GM10266 (cell line): ENCODE measurements around the gene NDFIP1.

Experiments used
- DNase-seq: peaks from one replicate; pipeline ENCODE4 v3.0.0; 2012; ENCODE audit errors: extremely low spot score
- TF ChIP-seq, protein P1 (sequence below): IDR thresholded peaks from 2 replicates; pipeline ENCODE4 v1.5.1; 2012; ENCODE audit warnings: mild to moderate bottlenecking, low read depth; ENCODE audit not compliant: control insufficient read depth, insufficient read depth; ENCODE audit errors: missing control alignments

The NDFIP1 gene

DNA sequence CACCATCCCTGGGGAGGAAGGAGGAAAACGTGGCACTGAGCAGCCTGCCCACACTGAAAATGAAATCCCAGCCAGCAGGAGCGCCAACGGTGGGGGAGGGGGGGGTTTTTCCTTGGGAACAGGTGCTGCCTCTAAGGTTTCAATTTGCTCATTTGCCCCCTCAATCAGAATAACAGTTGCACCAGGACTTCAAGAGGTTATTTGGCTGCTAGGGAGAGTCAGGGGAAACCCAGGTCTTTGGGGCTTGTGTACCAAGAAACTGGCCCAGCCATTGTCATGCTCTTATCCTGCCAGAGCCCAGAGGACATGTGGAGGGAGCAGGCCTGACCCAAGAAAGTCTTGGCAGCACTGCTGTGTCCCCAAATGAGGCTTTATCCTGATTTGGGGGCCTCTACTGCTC is 66.5 kb downstream of the NDFIP1 start:
- no peak for DNase-seq
- TF ChIP-seq, protein P1, sequence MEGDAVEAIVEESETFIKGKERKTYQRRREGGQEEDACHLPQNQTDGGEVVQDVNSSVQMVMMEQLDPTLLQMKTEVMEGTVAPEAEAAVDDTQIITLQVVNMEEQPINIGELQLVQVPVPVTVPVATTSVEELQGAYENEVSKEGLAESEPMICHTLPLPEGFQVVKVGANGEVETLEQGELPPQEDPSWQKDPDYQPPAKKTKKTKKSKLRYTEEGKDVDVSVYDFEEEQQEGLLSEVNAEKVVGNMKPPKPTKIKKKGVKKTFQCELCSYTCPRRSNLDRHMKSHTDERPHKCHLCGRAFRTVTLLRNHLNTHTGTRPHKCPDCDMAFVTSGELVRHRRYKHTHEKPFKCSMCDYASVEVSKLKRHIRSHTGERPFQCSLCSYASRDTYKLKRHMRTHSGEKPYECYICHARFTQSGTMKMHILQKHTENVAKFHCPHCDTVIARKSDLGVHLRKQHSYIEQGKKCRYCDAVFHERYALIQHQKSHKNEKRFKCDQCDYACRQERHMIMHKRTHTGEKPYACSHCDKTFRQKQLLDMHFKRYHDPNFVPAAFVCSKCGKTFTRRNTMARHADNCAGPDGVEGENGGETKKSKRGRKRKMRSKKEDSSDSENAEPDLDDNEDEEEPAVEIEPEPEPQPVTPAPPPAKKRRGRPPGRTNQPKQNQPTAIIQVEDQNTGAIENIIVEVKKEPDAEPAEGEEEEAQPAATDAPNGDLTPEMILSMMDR = no peak

DNA sequence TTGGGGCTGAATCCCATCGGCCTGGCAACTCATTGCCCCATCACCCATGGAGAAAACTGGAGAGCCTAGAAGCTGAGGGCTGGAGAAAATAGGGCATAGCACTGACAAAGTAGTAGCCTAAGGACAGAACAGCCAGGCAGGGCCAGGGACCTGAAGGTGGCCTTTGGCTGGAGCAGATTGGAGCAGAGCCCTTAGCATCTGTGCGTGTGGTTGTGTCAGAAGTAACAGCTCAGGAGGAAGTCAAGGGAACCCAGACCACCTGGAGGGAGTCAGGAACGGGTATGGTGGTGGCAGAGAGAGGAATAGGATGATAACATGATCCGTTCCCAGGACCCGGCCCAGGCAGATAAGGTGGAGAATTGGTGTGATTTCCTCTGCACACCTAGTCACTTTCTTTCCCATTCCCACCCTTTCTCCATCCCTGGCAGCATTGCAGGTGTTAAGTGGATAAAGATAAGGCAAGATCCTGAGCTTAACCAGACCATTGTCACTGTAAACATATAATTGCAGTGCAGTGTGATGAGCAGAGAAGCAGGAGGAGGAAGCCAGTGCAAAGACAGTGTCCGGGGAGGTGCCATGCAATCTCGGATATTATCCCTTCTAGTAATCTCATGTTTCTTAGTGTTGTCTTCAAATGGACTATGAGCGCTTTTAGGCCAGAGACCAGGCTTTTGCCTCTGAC is 67.0 kb downstream of the NDFIP1 start:
- TF ChIP-seq, protein P1 = no peak

DNA sequence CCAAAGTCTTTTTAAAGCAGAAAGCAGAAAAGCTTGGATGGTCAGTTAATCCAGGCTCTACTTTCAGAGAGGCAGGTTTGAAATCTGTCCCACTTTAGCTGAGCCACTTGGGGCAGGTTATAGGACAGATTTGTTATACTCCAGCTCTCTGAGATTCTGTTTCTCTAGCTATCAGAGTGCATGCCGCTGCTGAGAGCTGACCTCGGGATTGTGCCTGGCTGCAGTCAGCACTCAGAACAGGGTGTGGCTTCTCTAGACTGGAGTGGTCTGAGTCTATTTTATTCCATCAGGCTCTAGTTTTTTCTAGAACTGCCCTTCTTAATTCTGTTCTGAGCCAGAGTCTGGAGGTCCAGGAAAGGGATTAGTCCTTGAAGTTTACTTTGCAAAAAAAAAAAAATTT is 67.7 kb downstream of the NDFIP1 start:
- no peak for DNase-seq
- TF ChIP-seq, protein P1 = no peak

More for the DNA sequence above, 67.0 kb downstream of the NDFIP1 start:
- no peak for DNase-seq

DNA sequence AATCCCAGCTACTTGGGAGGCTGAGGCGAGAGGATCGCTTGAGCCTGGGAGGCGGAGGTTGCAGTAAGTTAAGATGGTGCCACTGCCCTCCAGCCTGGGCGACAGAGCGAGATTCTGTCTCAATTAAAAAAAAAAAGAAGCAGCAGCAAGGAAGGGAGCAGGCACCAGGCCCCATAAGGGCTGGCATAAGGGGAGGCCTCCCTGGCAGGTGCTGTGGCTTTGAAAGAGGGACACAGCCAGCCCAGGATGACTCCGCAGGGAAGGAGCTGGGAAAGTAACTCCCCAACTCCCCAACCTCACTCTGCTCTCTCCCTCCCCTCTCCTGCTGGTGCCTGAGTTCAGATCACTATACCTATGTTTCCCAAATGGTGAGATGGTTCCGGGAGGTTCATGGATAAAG is 70.1 kb downstream of the NDFIP1 start:
- DNase-seq = no peak
- TF ChIP-seq, protein P1 = no peak

DNA sequence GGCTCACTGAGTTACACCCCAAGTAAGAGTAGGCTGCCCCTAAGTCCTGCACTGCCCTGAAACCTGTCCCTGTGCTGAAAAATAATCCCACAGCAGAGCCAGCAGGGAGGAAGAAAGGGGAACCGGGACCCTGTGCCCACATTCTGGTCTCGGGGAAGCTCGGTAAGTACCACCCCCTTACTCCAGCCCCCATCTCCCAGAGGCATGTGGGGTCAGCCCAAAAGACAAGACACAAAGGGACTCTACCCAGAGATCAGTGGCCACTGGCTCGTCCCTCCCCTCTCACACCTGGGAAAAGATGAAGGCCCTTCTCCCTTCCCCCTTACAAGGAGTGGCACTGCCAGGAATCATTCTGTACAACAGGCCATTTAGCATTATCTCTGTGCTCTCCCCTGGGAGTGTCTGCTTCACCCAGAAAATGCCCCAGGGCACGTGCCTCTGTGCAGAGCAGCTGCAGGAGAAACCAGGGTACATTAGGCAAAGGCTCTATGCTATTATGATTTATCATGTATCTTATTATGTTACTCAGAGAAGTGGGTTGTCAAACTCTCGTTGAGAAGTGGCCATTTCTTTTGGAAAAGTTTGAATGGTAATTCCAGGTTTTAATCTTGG is 71.3 kb downstream of the NDFIP1 start:
- TF ChIP-seq, protein P1 = no peak
- DNase-seq = no peak

DNA sequence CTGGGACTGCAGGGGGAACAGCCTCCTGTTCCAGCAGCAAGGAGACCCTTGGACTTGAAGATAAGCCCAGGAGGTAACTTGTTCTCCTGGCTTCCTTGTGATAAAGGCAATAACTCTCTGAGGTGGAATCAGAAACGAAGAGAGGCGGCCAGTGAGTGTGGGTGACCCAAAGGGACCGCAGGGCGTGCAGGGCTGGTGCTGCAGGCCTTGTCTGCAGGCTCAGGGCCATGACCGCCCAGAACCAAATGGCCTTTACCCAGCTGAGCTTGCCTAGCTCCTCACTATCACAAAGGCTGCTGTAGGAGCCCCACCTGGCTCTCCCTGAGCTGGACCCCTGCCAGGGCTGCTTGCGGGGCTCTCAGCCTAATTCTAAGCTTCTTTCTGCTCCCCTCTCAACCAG is 72.5 kb downstream of the NDFIP1 start:
- TF ChIP-seq, protein P1 = no peak
- no peak for DNase-seq

DNA sequence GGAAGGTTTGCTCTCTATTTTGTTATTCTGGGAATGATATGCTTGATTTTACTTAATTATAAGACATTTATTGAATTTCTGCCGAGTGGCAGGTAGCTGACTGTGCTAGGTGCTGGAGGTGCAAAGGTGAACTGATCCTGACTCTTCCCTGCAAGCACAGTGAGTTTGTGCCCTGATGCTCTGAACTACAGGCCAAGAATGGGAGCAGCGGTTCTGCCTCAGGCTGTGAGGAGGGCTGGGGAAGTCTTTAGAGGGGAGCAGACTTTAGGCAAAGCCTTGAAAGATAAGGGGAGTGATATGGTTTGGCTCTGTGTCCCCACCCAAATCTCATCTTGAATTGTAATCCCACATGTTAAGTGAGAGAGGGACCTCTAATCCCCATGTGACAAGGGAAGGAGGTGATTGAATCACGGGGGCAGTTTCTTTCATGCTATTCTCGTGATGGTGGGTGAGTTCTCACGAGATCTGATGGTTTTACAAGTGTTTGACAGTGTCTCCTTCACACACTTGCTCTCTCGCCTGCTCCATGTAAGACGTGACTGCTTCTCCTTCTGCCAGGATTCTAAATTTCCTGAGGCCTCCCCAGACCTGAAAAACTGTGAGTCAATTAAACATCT is 73.1 kb downstream of the NDFIP1 start:
- no peak for DNase-seq
- TF ChIP-seq, protein P1 = no peak
